ENCODE results near the gene VIT.

The VIT gene

DNA sequence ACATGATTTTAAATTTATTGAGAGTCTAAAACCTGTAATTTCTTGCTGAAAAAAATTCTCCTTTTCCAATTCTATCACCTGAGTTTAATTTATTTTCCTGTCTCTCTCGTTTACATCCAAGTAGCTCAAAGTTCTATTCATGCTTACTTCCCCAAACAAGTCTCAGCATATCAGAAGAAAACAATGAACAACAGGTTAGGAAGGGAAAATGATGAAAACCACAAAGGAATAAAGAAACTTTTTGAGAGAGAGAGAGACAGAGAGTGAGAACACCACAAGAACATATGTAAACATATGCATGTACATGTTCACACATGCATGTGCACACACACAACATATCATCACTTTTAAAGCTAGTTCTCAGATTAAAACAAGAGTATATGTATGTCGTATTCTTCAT, 157.7 kb downstream of the VIT start:
- no peak for DNase-seq (ENCODE audit: extremely low read depth in 1 of 2, low read depth in 1 of 2)

DNA sequence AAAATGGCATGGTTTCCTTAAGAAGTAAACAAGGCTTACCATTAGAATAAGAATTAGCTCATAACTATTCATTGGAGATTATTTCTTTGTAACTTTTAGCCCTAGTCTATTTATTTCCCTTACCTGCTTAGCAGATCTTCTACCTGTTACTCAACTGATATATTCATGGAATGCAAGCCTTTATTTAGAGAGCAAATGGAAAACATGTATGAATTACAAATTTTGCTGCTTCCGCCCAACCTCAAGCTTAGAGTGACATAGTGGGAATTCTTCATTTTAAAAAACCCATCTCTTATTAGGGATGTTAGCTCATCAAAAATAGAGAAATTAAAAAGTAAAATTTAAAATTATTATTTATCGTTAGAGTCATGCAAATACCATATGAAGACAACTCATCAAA, 158.9 kb downstream of the VIT start:
- DNase-seq (ENCODE audit: extremely low read depth in 1 of 2, low read depth in 1 of 2) = no peak

DNA sequence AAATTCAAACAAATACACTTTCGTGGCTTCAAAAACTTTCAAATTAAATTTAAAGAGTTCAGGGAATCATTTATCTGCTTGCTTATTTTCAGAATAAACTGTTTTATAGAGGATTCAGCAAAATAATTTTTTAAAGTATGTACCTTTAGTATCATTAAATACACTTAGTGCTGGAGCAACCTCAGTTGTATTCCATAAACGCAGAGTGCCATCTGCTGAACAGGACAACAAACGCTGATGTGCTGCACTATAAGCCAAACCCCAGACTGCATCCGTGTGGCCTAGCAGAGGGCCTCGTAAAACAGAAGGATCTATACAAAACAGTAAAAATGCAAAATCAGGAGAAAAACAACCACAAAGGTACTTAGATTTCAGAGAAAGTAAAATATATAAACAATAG, 161.2 kb downstream of the VIT start:
- DNase-seq (ENCODE audit: extremely low read depth in 1 of 2, low read depth in 1 of 2) = no peak

DNA sequence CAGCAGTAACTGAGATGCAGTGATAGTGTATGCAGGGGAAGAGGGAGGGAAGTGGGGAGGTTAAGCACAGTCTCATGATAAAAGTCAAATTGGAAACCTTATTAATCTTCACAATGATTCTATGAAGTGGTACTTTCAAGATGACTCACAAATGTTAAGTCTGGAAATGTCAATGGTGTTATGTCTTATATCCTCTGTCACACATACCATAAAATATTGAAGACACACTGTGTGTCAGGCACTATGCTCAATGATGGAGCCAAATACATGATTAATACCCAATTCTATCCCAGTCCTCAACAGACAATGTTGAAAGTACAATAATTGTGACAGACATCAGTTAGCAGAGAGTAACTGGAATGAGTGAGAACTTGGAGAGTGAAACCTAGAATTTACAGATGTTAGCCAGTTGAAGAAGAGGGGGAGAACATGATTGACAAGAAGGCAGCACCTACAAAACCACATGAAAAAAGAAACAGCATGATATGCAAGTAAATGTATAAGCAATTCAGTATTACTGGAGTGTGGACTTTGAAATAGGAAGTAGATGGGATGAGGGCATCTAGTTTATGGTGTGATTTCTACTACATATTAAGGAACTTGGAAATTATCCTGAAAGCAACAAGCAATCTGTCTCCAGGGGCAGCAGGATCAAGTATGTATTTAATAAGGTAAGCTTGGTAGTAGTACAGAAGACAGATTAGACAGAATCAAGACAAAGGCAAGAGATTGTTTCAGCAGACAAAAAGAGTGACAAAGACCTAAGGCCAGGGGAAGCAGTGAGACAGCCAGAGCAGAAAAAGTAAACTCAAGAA, 162.3 kb downstream of the VIT start:
- DNase-seq (ENCODE audit: extremely low read depth in 1 of 2, low read depth in 1 of 2) = no peak

DNA sequence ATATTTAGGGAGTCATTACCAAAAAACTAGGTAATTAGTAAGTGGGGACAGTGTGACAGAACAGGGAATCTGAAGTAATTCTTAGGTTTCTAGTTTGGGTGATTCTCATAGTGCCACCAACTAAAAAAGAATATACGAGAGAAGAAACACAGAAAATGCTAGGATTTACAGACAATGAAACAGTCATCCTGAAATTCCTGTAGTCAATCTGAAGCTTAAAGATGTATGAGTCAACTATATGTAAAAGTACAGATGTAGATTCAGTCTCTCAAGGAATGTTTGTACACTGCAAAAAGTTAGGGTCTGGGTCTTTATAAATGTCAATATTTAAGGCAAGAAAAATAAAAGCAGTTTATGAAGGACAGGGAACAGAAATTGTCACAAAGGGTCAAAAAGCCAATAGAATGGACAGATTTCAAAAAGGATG, 162.9 kb downstream of the VIT start:
- no peak for DNase-seq (ENCODE audit: extremely low read depth in 1 of 2, low read depth in 1 of 2)

DNA sequence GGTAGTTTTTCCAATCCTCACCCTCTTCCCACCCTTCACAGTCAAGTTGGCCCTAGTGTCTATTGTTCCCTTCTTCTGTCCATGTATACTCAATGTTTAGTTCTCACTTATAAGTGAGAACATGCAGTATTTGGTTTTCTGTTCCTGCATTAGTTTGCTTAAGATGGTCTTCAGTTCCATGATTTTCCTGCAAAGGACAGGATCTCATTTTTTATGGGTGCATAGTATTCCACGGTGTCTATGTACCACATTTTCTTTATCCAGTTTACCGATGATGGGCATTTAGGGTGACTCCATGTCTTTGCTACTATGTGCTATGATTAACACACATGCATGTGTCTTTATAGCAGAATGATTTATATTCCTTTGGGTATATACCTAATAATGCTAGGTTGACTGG, 165.4 kb downstream of the VIT start:
- DNase-seq (ENCODE audit: extremely low read depth in 1 of 2, low read depth in 1 of 2) = no peak
